Measurements from ENCODE around the gene SOX15.

SOX15 gene

DNA sequence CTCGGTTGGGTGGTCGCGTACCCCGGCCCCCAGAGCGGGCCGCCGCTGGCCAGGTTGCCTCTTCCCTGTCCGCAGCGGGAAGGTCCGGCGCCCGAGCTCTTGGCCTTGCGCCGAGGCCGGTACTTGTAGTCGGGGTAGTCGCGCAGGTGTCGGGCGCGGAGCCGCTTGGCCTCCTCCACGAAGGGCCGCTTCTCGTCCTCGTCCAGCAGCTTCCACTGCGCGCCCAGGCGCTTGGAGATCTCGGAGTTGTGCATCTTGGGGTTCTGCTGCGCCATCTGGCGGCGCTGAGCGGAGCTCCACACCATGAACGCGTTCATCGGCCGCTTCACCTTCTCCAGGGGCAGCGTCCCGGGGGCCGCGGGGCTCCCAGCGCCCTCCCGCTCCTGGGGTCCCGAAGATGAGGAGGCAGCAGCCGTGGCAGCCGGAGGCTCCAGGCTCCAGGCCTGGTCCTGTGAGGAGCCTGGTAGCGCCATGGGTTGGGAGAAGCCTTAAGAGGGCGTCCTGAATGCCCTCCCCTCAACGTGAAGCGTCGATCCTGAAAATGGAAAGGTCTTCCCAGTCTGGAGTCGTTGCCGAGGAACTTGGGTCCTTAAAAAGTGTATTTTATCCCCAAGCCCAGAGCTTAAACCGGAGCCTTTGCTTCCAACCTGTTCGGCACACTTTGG is 558 bp downstream of the SOX15 start:
- peaks cover 6% of the 10 kb centered on the region for H3K4me1 Mint-ChIP-seq
- DNase-seq (ENCODE audit: low spot score in 2 of 2) = peak; percentile 66 to 74
- ATAC-seq (ENCODE audit: low read depth) = peak; percentile 94
- H3K4me3 Mint-ChIP-seq = no peak overlapping the region
- H3K36me3 Mint-ChIP-seq = peaks cover 30% of the 10 kb centered on the region
- no peaks in the 10 kb centered on the region for H3K27me3 Mint-ChIP-seq
- H3K9me3 Mint-ChIP-seq = no peaks in the 10 kb centered on the region
- no peak overlapping the region for H3K27ac Mint-ChIP-seq

DNA sequence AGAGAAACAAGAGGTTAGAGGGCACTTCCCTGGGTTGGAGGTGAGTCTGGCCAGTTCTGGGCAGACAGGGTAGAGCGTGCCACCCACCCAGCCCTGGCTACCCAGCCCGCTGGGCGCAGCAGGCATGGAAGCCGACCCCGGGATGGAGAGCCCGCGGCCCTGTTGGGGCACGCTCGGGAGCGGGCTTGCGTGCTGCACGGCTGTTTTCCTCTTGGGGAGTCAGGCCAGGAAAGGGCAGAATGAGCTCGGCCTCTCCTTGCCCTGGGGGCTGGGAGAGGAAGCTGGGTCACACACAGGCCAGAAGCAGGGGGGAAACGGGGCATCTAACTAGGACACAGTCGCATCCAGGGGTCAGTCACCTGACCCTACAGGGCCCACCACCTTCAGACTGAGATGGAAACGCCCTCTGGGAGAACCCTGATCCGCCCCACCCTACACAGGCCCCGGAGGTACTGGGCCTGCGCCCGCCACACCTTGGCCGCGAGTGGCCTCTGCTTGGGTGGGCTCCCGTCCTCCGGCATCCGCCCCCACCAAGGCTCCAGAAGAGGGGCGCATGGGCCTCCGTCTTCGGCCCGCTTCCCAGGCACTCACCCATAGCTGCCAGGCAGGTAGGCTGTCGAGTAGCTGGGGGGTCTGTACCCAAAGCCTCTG is 1.2 kb downstream of the SOX15 start:
- H3K27me3 Mint-ChIP-seq = no peaks in the 10 kb centered on the region
- H3K36me3 Mint-ChIP-seq = peaks cover 24% of the 10 kb centered on the region
- H3K27ac Mint-ChIP-seq = no peak overlapping the region
- DNase-seq (ENCODE audit: low spot score in 2 of 2) (no peak), ATAC-seq (ENCODE audit: low read depth) (no peak)
- H3K9me3 Mint-ChIP-seq = no peaks in the 10 kb centered on the region
- no peak overlapping the region for H3K4me3 Mint-ChIP-seq
- H3K4me1 Mint-ChIP-seq = peaks cover 8% of the 10 kb centered on the region

DNA sequence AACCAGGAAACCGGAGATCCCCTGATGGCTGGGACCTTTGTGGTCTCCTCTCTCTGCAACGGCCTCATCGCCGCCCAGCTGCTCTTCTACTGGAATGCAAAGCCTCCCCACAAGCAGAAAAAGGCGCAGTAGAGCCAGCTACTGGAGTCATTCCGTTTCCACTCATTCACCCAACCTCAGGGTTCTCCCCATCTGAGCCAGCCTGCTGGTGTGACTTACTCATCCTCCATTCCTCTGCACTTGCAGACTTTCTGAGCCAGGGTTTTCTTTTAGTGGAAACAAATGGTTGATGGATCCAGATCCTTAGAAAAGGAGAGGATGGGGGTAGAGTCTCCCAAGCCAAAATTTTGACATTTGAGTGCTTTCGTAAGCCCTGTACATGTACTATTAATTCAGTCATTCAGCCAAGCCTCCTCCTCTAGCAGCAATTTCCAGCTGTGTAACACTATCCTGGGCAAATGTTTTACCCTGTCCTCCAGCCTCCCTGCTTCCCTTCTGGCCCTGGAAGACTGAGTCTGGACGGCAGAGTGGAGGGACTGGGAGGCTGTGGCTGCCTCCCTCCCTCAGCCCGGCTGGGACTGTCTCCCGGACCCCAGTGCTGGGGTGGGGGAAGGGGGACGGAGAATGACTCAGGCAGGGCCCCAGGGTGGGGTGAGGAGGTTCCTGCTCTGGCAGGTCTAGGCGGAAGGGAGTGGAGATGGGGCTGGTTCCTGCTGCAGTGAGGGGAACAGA is 2.3 kb downstream of the SOX15 start:
- H3K27ac Mint-ChIP-seq = no peak overlapping the region
- no peak for ATAC-seq (ENCODE audit: low read depth)
- H3K36me3 Mint-ChIP-seq = peaks cover 17% of the 10 kb centered on the region
- no peaks in the 10 kb centered on the region for H3K27me3 Mint-ChIP-seq
- peaks cover 8% of the 10 kb centered on the region for H3K4me1 Mint-ChIP-seq
- H3K9me3 Mint-ChIP-seq = no peaks in the 10 kb centered on the region
- H3K4me3 Mint-ChIP-seq = no peak overlapping the region
- no peak for DNase-seq (ENCODE audit: low spot score in 2 of 2)

DNA sequence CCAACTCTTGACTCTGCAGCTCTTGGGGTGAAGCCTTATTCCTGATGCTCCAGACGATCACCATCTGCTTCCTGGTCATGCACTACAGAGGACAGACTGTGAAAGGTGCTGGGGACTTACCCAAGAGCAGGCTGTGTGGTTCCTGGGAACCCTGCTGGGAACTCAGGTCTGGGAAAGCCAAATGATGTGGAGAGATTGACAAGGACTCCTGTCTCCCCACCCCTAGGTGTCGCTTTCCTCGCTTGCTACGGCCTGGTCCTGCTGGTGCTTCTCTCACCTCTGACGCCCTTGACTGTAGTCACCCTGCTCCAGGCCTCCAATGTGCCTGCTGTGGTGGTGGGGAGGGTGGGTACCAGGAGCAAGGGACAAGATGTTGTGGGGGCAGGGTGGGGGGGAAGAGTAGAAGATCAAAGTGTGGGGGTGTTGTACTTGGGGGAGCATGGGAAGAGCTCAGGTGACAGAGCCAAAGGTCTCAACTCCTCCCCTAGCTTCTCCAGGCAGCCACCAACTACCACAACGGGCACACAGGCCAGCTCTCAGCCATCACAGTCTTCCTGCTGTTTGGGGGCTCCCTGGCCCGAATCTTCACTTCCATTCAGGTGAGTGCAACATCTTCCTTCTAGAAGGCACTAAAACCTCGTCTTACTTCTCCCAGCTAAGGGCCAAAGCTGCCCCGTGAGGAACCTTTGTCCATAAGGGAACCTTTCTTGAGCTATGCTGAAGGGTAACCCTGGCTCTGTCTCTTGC is 3.0 kb downstream of the SOX15 start:
- H3K27me3 Mint-ChIP-seq = no peaks in the 10 kb centered on the region
- no peak overlapping the region for H3K27ac Mint-ChIP-seq
- peaks cover 13% of the 10 kb centered on the region for H3K4me1 Mint-ChIP-seq
- ATAC-seq (ENCODE audit: low read depth) (no peak), DNase-seq (ENCODE audit: low spot score in 2 of 2) (no peak)
- no peaks in the 10 kb centered on the region for H3K9me3 Mint-ChIP-seq
- no peak overlapping the region for H3K4me3 Mint-ChIP-seq
- H3K36me3 Mint-ChIP-seq = peaks cover 14% of the 10 kb centered on the region

DNA sequence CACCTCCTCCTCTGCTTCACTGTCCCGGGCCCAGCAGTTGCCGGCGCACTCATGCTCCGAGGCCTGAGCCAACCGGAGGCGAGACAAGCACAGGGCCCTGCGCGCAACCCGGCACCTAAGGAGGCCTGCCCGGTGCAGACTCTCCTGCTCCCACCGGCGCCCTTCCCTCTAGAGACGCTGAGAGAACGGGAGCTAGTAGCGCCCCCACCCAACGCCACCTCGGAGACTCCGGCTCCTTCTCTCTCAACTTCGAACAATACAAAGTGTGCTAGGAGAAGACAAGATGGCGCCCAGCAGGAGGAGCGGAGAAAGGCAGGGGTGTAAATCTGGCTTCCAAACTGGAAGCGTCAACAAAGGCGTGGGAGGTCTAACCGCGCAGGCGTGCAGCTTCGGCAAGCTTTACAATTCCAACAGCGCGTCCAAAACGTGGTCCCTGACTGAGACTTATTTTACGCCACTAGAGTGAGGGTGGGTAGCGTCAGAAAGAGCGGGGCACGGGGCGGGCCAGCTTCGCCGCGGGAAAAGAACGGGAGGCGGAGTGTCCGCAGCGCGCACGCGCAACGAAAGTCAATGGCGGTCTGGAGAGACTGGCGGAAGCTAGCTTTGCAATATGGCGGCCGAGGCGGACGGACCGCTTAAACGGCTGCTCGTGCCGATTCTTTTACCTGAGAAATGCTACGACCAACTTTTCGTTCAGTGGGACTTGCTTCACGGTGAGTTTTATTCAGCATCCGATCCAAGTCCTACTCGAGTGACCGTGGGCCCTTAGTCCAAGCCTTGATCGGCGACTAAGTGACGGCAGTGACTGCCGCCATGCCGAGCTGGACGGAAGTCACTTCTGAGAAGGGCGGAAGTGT is 6.4 kb downstream of the SOX15 start, which contains the start of gene MPDU1:
TSS of gene MPDU1 (plus strand) at position 600 of the 857 bp plus-strand sequence. CDS start at position 611, 11 bp downstream.
- ATAC-seq (ENCODE audit: low read depth) (peak; percentile 79), DNase-seq (ENCODE audit: low spot score in 2 of 2) (peak; percentile 89 to 93)
- peak within 1 kb of the TSS; percentile 98 for H3K27ac Mint-ChIP-seq
- H3K4me1 Mint-ChIP-seq = peaks cover 42% of the 10 kb centered on the region
- no peaks in the 10 kb centered on the region for H3K27me3 Mint-ChIP-seq
- H3K9me3 Mint-ChIP-seq = no peaks in the 10 kb centered on the region
- H3K36me3 Mint-ChIP-seq = peaks cover 9% of the 10 kb centered on the region
- H3K4me3 Mint-ChIP-seq = peak within 1 kb of the TSS; percentile 93

DNA sequence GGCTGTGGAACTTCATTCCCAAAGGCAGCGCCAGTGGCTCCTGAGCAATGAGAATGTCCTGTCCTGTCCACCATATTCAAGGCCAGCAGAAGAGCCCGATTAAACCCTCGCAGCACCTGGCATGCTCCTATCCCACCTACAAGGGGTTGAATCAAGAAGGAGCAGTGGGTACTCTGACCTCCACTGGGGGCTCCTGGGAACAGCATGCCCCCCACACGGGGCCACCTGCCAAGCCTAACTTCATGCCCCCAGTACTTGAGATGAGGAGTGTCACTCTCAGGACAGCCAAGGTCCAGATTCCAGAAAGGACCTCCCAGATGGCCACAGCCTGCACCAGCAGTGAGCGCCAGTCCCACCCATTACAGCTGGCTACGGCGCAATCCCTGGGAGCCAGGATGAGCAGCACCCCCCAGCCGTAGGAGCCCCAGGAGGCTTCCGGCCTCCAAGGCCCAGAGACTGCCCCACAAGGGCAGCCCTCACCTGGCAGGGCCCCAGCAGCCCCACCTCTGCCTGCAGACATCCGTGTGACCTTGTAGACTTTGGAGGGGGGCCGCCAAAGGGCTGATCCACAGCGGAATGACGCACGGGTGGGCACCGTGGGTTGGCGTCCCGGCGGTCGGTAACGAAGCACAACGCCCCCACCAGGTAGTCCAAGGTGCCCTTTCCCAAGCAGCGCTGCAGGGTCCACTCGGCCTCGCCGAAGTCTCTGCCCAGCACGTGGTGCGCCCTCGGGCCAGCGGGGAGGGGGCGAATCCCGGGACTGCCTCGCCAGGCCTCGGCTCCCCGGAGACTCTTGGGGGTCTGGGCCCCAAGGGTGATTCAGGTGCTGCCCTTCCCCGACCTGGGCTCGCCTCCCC is 7.3 kb downstream of the SOX15 start:
- Mint-ChIP-seq H3K9me3 (no peaks in the 10 kb centered on the region), H3K4me1 (peaks cover 45% of the 10 kb centered on the region), H3K36me3 (peaks cover 10% of the 10 kb centered on the region), H3K27ac (peak overlapping the region; percentile 98), H3K4me3 (peak overlapping the region; percentile 93), H3K27me3 (no peaks in the 10 kb centered on the region)
- ATAC-seq (ENCODE audit: low read depth) (no peak), DNase-seq (ENCODE audit: low spot score in 2 of 2) (no peak)

DNA sequence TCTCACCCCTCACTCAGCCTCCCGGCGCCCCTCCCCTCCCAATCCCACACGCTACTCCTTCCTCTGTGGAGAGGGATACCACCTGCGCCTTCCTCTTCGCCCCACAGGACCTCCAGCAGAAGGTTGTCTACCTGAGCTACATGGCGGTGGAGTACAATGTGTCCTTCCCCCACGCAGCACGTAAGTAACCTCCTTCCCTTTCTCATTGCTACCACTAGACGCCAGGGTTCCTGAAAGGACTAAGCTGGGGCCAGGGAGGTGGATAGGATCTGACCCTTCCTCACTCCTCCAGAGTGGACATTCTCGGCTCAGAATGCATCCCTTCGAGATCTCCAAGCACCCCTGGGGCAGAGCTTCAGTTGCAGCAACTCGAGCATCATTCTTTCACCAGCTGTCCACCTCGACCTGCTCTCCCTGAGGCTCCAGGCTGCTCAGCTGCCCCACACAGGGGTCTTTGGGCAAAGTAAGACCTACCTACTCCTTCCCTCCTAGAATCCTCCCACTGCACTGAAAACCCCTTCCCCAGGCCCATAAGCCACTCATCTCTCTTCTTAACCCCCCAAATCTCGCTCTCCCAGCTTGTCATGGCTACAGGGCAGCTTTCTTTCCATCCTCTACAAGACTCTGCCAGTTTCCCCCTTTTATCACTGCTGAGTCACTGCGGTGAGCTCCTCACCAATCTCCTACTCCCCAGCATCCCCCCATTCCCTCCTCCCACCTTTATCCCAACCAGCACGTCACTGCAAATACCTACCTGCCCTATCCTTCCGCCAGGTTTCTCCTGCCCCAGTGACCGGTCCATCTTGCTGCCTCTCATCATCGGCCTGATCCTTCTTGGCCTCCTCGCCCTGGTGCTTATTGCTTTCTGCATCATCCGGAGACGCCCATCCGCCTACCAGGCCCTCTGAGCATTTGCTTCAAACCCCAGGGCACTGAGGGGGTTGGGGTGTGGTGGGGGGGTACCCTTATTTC is 9.0 kb downstream of the SOX15 start:
- Mint-ChIP-seq H3K4me3 (peak overlapping the region; percentile 69), H3K4me1 (peaks cover 45% of the 10 kb centered on the region), H3K27me3 (no peaks in the 10 kb centered on the region), H3K36me3 (peaks cover 17% of the 10 kb centered on the region), H3K9me3 (no peaks in the 10 kb centered on the region), H3K27ac (peak overlapping the region; percentile 64)
- DNase-seq (ENCODE audit: low spot score in 2 of 2) (no peak), ATAC-seq (ENCODE audit: low read depth) (no peak)

DNA sequence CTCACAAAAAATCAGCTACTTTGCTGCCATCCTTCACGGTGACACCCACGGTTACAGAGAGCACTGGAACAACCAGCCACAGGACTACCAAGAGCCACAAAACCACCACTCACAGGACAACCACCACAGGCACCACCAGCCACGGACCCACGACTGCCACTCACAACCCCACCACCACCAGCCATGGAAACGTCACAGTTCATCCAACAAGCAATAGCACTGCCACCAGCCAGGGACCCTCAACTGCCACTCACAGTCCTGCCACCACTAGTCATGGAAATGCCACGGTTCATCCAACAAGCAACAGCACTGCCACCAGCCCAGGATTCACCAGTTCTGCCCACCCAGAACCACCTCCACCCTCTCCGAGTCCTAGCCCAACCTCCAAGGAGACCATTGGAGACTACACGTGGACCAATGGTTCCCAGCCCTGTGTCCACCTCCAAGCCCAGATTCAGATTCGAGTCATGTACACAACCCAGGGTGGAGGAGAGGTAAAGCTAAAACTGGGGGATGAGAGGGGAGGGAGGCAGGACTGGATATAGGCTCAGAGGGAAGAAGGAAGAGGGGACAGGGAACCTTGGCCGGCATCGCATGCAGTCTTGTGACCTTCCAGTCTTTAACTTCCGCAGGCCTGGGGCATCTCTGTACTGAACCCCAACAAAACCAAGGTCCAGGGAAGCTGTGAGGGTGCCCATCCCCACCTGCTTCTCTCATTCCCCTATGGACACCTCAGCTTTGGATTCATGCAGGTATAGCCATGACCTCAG is 9.9 kb downstream of the SOX15 start:
- DNase-seq (ENCODE audit: low spot score in 2 of 2) = no peak
- H3K9me3 Mint-ChIP-seq = no peaks in the 10 kb centered on the region
- ATAC-seq (ENCODE audit: low read depth) = no peak
- peak overlapping the region; percentile 64 for H3K27ac Mint-ChIP-seq
- peak overlapping the region; percentile 69 for H3K4me3 Mint-ChIP-seq
- H3K27me3 Mint-ChIP-seq = no peaks in the 10 kb centered on the region
- peaks cover 48% of the 10 kb centered on the region for H3K4me1 Mint-ChIP-seq
- peaks cover 18% of the 10 kb centered on the region for H3K36me3 Mint-ChIP-seq

DNA sequence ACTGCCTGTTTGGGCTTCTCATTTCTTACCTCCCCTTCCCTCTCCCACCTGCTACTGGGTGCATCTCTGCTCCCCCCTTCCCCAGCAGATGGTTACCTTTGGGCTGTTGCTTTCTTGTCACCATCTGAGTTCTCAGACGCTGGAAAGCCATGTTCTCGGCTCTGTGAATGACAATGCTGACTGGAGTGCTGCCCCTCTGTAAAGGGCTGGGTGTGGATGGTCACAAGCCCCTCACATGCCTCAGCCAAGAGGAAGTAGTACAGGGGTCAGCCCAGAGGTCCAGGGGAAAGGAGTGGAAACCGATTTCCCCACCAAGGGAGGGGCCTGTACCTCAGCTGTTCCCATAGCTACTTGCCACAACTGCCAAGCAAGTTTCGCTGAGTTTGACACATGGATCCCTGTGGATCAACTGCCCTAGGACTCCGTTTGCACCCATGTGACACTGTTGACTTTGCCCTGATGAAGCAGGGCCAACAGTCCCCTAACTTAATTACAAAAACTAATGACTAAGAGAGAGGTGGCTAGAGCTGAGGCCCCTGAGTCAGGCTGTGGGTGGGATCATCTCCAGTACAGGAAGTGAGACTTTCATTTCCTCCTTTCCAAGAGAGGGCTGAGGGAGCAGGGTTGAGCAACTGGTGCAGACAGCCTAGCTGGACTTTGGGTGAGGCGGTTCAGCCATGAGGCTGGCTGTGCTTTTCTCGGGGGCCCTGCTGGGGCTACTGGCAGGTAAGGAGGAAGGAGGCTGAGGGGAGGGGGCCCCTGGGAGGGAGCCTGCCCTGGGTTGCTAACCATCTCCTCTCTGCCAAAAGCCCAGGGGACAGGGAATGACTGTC is 10.7 kb downstream of the SOX15 start, which contains the start of gene CD68:
TSS of gene CD68 (plus strand) at position 638 of the 833 bp plus-strand sequence. CDS start at position 678, 40 bp downstream.
- H3K4me1 Mint-ChIP-seq = peaks cover 49% of the 10 kb centered on the region
- H3K27ac Mint-ChIP-seq = peak within 1 kb of the TSS; percentile 64
- no peaks in the 10 kb centered on the region for H3K27me3 Mint-ChIP-seq
- H3K36me3 Mint-ChIP-seq = peaks cover 23% of the 10 kb centered on the region
- peak within 1 kb of the TSS; percentile 69 for H3K4me3 Mint-ChIP-seq
- ATAC-seq (ENCODE audit: low read depth) = peak; percentile 66
- peak in 1 of 2 donors; percentile 62 for DNase-seq (ENCODE audit: low spot score in 2 of 2)
- no peaks in the 10 kb centered on the region for H3K9me3 Mint-ChIP-seq

DNA sequence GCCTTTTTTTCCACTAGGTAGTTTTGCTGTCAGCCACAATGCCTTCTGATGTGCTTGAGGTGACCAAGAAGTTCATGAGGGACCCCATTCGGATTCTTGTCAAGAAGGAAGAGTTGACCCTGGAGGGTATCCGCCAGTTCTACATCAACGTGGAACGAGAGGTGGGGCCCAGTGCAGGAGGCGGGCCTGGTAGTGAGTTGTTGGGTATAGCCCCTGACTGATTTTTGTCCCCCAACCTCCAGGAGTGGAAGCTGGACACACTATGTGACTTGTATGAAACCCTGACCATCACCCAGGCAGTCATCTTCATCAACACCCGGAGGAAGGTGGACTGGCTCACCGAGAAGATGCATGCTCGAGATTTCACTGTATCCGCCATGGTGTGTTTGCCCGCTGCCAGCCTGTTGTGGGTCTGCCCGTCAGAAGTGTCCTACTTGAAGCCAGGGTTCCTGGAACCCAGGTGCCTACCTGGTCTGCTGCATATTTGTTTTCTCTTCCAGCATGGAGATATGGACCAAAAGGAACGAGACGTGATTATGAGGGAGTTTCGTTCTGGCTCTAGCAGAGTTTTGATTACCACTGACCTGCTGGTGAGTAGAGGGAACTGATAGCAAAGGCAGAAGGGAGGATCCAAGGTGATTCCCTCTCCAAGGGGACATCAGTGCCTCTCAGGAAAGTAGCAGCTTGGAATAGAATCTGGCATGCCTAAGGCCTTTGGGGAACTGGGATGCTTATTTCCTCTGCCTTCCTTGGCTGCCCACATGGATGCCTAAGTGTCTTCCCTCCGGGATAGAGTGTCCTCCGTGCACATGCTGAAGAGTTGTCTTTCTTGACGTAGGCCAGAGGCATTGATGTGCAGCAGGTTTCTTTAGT is 12.3 kb downstream of the SOX15 start:
- DNase-seq (ENCODE audit: low spot score in 2 of 2) = no peak
- H3K36me3 Mint-ChIP-seq = peaks cover 28% of the 10 kb centered on the region
- ATAC-seq (ENCODE audit: low read depth) = no peak
- peaks cover 53% of the 10 kb centered on the region for H3K4me1 Mint-ChIP-seq
- no peak overlapping the region for H3K4me3 Mint-ChIP-seq
- H3K9me3 Mint-ChIP-seq = no peaks in the 10 kb centered on the region
- no peaks in the 10 kb centered on the region for H3K27me3 Mint-ChIP-seq
- peak overlapping the region; percentile 63 for H3K27ac Mint-ChIP-seq
